H1 (cell line): Measurements from ENCODE around the gene FBN2. TPM values are rescaled to one million over a fixed set of nuclear protein-coding genes. Genes with fewer than 3 reads are reported as not detected.

Experiments
- CTCF ChIA-PET: fragments of 300-600 bp; sonication (Branson Sonifier 250); formaldehyde crosslinking; loops from one replicate; lab custom pipeline; 2021; ENCODE audit not compliant: partially characterized antibody; lab: Charles Lee
- POLR2A ChIA-PET: fragments of 300-600 bp; sonication (Branson Sonifier 250); formaldehyde crosslinking; loops from one replicate; lab custom pipeline; 2021; ENCODE audit warnings: inconsistent platforms; ENCODE audit not compliant: partially characterized antibody; lab: Charles Lee
- DNase-seq, 2 experiments: peaks; one replicate each; pipeline versions ENCODE4 v3.0.0 to v3.0.0-alpha.2; 2010 to 2022; ENCODE audit warnings: low spot score in 2 of 2, low read depth in 1 of 2, mixed read lengths in 1 of 2
- FAIRE-seq: peaks from 2 replicates; lab custom pipeline; 2011; peaks lifted over from hg19 to GRCh38; lab: Jason Lieb, UNC
- H2AFZ ChIP-seq: 2 replicates; pipeline ENCODE4 v1.8.1; 2012; ENCODE audit warnings: low read length, inconsistent platforms
- H2AK5ac ChIP-seq: 2 replicates; pipeline ENCODE4 v1.6.1; 2013; ENCODE audit warnings: low read depth, low read length
- H2BK120ac ChIP-seq: replicated peaks from 2 replicates; pipeline ENCODE3; 2013; ENCODE audit warnings: low read depth, low read length, inconsistent platforms
- H2BK12ac ChIP-seq: 2 replicates; pipeline ENCODE4 v1.6.1; 2013; ENCODE audit warnings: low read depth, low read length
- H2BK15ac ChIP-seq: 2 replicates; pipeline ENCODE4 v1.6.1; 2013; ENCODE audit warnings: low read length
- H2BK20ac ChIP-seq: 2 replicates; pipeline ENCODE4 v1.6.1; 2013; ENCODE audit warnings: low read length
- H2BK5ac ChIP-seq: 2 replicates; pipeline ENCODE4 v1.6.1; 2013; ENCODE audit warnings: low read depth, low read length
- H3K14ac ChIP-seq: 2 replicates; pipeline ENCODE4 v1.6.1; 2013; ENCODE audit warnings: inconsistent platforms; ENCODE audit not compliant: insufficient read length
- H3K18ac ChIP-seq: 2 replicates; pipeline ENCODE4 v1.6.1; 2013; ENCODE audit warnings: low read length; ENCODE audit errors: extremely low read depth
- H3K23ac ChIP-seq: 2 replicates; pipeline ENCODE4 v1.6.1; 2013; ENCODE audit warnings: inconsistent platforms; ENCODE audit not compliant: insufficient read length
- H3K23me2 ChIP-seq: 2 replicates; pipeline ENCODE4 v1.6.1; 2013; ENCODE audit warnings: low read depth, low read length
- H3K27ac ChIP-seq: 2 replicates; pipeline ENCODE4 v1.6.1; 2011; ENCODE audit warnings: low read depth, low read length, inconsistent platforms
- H3K27me3 ChIP-seq, 4 experiments: replicated peaks in 1 of 4; 1 replicate in 1 of 4; 2 replicates in 3 of 4; pipeline versions ENCODE4 v1.6.1 to v1.8.1; 2011 to 2013; ENCODE audit warnings: low read length in 3 of 4, mild to moderate bottlenecking in 3 of 4, inconsistent platforms in 2 of 4, mixed read lengths in 2 of 4, moderate library complexity in 1 of 4; ENCODE audit not compliant: control insufficient read depth in 3 of 4, insufficient read depth in 3 of 4; ENCODE audit errors: extremely low read depth in 1 of 4
- H3K36me3 ChIP-seq, 4 experiments: 2 replicates each; pipeline versions ENCODE4 v1.6.1 to v1.8.1; 2011 to 2013; ENCODE audit warnings: mild to moderate bottlenecking in 4 of 4, low read length in 3 of 4, moderate library complexity in 2 of 4, control low read depth in 1 of 4, inconsistent platforms in 1 of 4; ENCODE audit not compliant: insufficient read depth in 4 of 4, control insufficient read depth in 2 of 4
- H3K4ac ChIP-seq: replicated peaks from 2 replicates; pipeline ENCODE3; 2013; ENCODE audit warnings: low read length, low read depth, mixed read lengths, inconsistent platforms; ENCODE audit not compliant: insufficient read length
- H3K4me1 ChIP-seq, 4 experiments: replicated peaks in 1 of 4; 1 replicate in 1 of 4; 2 replicates in 3 of 4; pipeline versions ENCODE4 v1.6.1 to v1.8.1; 2011 to 2013; ENCODE audit warnings: low read length in 3 of 4, inconsistent platforms in 2 of 4, mixed read lengths in 1 of 4; ENCODE audit not compliant: insufficient read depth in 4 of 4, control insufficient read depth in 3 of 4
- H3K4me2 ChIP-seq, 2 experiments: 2 replicates each; pipeline versions ENCODE4 v1.6.1 to v1.8.1; 2011 to 2013; ENCODE audit warnings: low read depth in 2 of 2, low read length in 2 of 2, control low read depth in 1 of 2, inconsistent platforms in 1 of 2, mild to moderate bottlenecking in 1 of 2; ENCODE audit not compliant: insufficient read depth in 1 of 2
- H3K4me3 ChIP-seq, 4 experiments: fragments of 200-600, 300-600 bp in 1 of 4; sonication (generic), shearing (Covaris generic), sonication (Bioruptor Twin) in 1 of 4; 2 replicates each; pipeline versions ENCODE4 v1.5.1 to v1.8.1; 2011 to 2016; ENCODE audit warnings: low read length in 4 of 4, low read depth in 3 of 4, control low read depth in 2 of 4, inconsistent platforms in 2 of 4, mild to moderate bottlenecking in 2 of 4, mixed read lengths in 1 of 4, moderate library complexity in 1 of 4; ENCODE audit not compliant: insufficient read depth in 2 of 4; ENCODE audit errors: extremely low read depth in 1 of 4
- H3K56ac ChIP-seq: replicated peaks from 2 replicates; pipeline ENCODE3; 2013; ENCODE audit warnings: low read depth, mild to moderate bottlenecking, mixed read lengths, low read length, inconsistent platforms; ENCODE audit not compliant: insufficient read length
- H3K79me1 ChIP-seq: 2 replicates; pipeline ENCODE4 v1.6.1; 2013; ENCODE audit warnings: low read depth, low read length, control low read depth
- H3K79me2 ChIP-seq, 2 experiments: 2 replicates each; pipeline versions ENCODE4 v1.6.1 to v1.8.1; 2012 to 2013; ENCODE audit warnings: low read length in 2 of 2, mild to moderate bottlenecking in 2 of 2, inconsistent platforms in 1 of 2; ENCODE audit not compliant: insufficient read depth in 2 of 2, control insufficient read depth in 1 of 2
- H3K9ac ChIP-seq, 4 experiments: replicated peaks in 1 of 4; 1 replicate in 1 of 4; 2 replicates in 3 of 4; pipeline versions ENCODE4 v1.6.1 to v1.8.1; 2011 to 2013; ENCODE audit warnings: low read depth in 3 of 4, low read length in 3 of 4, control low read depth in 2 of 4, mild to moderate bottlenecking in 2 of 4, moderate library complexity in 2 of 4, inconsistent platforms in 1 of 4; ENCODE audit errors: extremely low read depth in 1 of 4
- H3K9me3 ChIP-seq, 2 experiments: 2 replicates each; pipeline versions ENCODE4 v1.6.1 to v1.8.1; 2012 to 2013; ENCODE audit warnings: mild to moderate bottlenecking in 2 of 2, moderate library complexity in 2 of 2, control low read depth in 1 of 2, inconsistent platforms in 1 of 2, low read depth in 1 of 2, low read length in 1 of 2, mixed read lengths in 1 of 2; ENCODE audit not compliant: insufficient read depth in 2 of 2
- H4K20me1 ChIP-seq, 2 experiments: replicated peaks in 1 of 2; 2 replicates each; pipeline versions ENCODE3 to v1.8.1; 2011 to 2013; ENCODE audit warnings: inconsistent platforms in 2 of 2, low read length in 2 of 2, mild to moderate bottlenecking in 1 of 2; ENCODE audit not compliant: insufficient read depth in 2 of 2, control insufficient read depth in 1 of 2
- H4K5ac ChIP-seq: 2 replicates; pipeline ENCODE4 v1.6.1; 2013; ENCODE audit warnings: low read length, low read depth, mixed read lengths, inconsistent platforms; ENCODE audit not compliant: insufficient read length
- H4K8ac ChIP-seq: 2 replicates; pipeline ENCODE4 v1.8.0; 2013; ENCODE audit warnings: mild to moderate bottlenecking, moderate library complexity, low read length, inconsistent platforms; ENCODE audit not compliant: insufficient read depth; ENCODE audit errors: extremely low read depth
- H4K91ac ChIP-seq: replicated peaks from 2 replicates; pipeline ENCODE3; 2013; ENCODE audit warnings: low read length, mixed read lengths, inconsistent platforms; ENCODE audit not compliant: insufficient read length
- WGBS, 2 experiments: shearing (Covaris generic) in 1 of 2; methylation state at CpG; one replicate each; pipeline versions ENCODE4 v1.1.6 to v1.1.7; 2013 to 2015; ENCODE audit warnings: low lambda C conversion rate in 2 of 2, mixed read lengths in 2 of 2, inconsistent platforms in 1 of 2, low coverage in 1 of 2, missing lambda C conversion rate in 1 of 2; ENCODE audit not compliant: insufficient replicate concordance in 2 of 2, insufficient coverage in 1 of 2, insufficient read length in 1 of 2; ENCODE audit errors: extremely low coverage in 1 of 2, missing lambda C conversion rate in 1 of 2; 5-methylcytosine and 5-hydroxymethylcytosine counted together
- polyA plus RNA-seq, 7 experiments: library from polyadenylated mRNA; depleted of rRNA in 3 of 7; stranded (reverse) in 5 of 7; unstranded in 2 of 7; fragments of >200 nt in 5 of 7; fragments of 200-250 nt in 2 of 7; gene quantifications; 1 replicate in 5 of 7; 2 replicates in 1 of 7; 4 replicates in 1 of 7; pipeline versions ENCODE4 v1.2.1 to v1.2.3, GENCODE V29; 2011 to 2013; ENCODE audit warnings: missing spikeins in 2 of 7, mixed read lengths in 2 of 7
- total RNA-seq: library from RNA; stranded (reverse); fragmentation: NEBNext Ultra II Directional; extraction: Animal tissue kit (Norgen Biotek cat#: 25700); gene quantifications from 2 replicates; pipeline ENCODE4 v1.2.1, GENCODE V29; 2021

Gene FBN2
- total and polyA plus RNA-seq, 2 of the 8 experiments (the other 6 are each of a cell fraction or from before 2014, with no cell fraction given): 14.1 to 16.3 TPM

GRCh38 chr5:128403333-128403732 lies 134.7 kb downstream of the FBN2 start:
- Histone ChIP-seq H3K27me3 (no peaks in the 10 kb centered on the region), H2BK5ac (no peak overlapping the region), H3K9ac (no peak overlapping the region), H4K91ac (no peak overlapping the region), H3K79me2 (no peaks in the 10 kb centered on the region), H3K9me3 (no peaks in the 10 kb centered on the region), H3K14ac (no peak overlapping the region), H3K23ac (no peak overlapping the region), H4K8ac (no peak overlapping the region), H3K27ac (no peak overlapping the region), H3K56ac (no peak overlapping the region), H4K5ac (no peak overlapping the region), H2BK12ac (no peak overlapping the region), H3K23me2 (no peaks in the 10 kb centered on the region), H3K4me1 (0 out of 7 replicates have a peak, but pooled peaks cover 0 to 2% (median 0%) of the 10 kb centered on the region in 4 experiments), H2BK15ac (no peak overlapping the region), H3K36me3 (no peaks in the 10 kb centered on the region; a peak in 1 of 8 replicates), H2BK20ac (no peak overlapping the region), H4K20me1 (no peaks in the 10 kb centered on the region), H3K4ac (no peak overlapping the region), H2AFZ (no peak overlapping the region), H2BK120ac (no peak overlapping the region), H3K79me1 (no peaks in the 10 kb centered on the region), H3K4me3 (no peak overlapping the region), H3K18ac (no peak overlapping the region), H3K4me2 (no peak overlapping the region), H2AK5ac (no peak overlapping the region)
- DNase-seq (no peak), FAIRE-seq (no peak)
- ChIA-PET POLR2A (no interaction called here), CTCF (no interaction called here)
- 87% methylated on average over 4 of the region's 4 CpGs; no CpG with 5 or more reads in 1 of the 2 experiments for WGBS, 2 experiments
